Calu3 (cell line): ENCODE results near the gene ZNF597. TPM values are rescaled to one million over a fixed set of nuclear protein-coding genes. Genes with fewer than 3 reads are reported as not detected.

Experiments used
- BruUV-seq: library from RNA; stranded (reverse); fragments of 400-500 nt; replicated peaks from 2 replicates; lab custom pipeline; 2021; lab: Mats Ljungman, UMichigan
- CTCF ChIA-PET: fragments of 300-600 bp; sonication (Branson Sonifier 250); formaldehyde crosslinking; loops from one replicate; lab custom pipeline; 2022; ENCODE audit warnings: antibody characterized with exemption; lab: Charles Lee
- DNase-seq: peaks from one replicate; pipeline ENCODE4 v3.0.0; 2022
- H3K27ac Mint-ChIP-seq: one replicate; pipeline ENCODE4 v1.8.0; 2022; ENCODE audit warnings: mixed read lengths; ENCODE audit not compliant: unreplicated experiment
- H3K27me3 Mint-ChIP-seq: one replicate; pipeline ENCODE4 v1.8.0; 2022; ENCODE audit warnings: mixed read lengths; ENCODE audit not compliant: unreplicated experiment
- H3K36me3 Mint-ChIP-seq: one replicate; pipeline ENCODE4 v1.8.0; 2022; ENCODE audit warnings: mild to moderate bottlenecking, moderate library complexity, mixed read lengths; ENCODE audit not compliant: insufficient read depth, unreplicated experiment
- H3K4me1 Mint-ChIP-seq: one replicate; pipeline ENCODE4 v1.8.0; 2022; ENCODE audit warnings: mild to moderate bottlenecking, low read depth, mixed read lengths; ENCODE audit not compliant: unreplicated experiment
- H3K4me3 Mint-ChIP-seq: one replicate; pipeline ENCODE4 v1.8.0; 2022; ENCODE audit warnings: mild to moderate bottlenecking, low read depth, moderate library complexity, mixed read lengths; ENCODE audit not compliant: unreplicated experiment
- H3K9me3 Mint-ChIP-seq: one replicate; pipeline ENCODE4 v1.8.0; 2022; ENCODE audit warnings: low read depth, mixed read lengths; ENCODE audit not compliant: unreplicated experiment
- CTCF ChIP-seq: fragments of 200-600 bp; IDR thresholded peaks from one replicate; pipeline ENCODE4 v1.8.0; 2022; ENCODE audit warnings: antibody characterized with exemption; ENCODE audit not compliant: unreplicated experiment
- intact Hi-C: fragments of 100-400 bp; cut with micrococcal nuclease; formaldehyde crosslinking; loops from one replicate; pipeline ENCODE4 v1.10.0; 2022; ENCODE audit not compliant: unreplicated experiment
- total RNA-seq: library from RNA; stranded (reverse); gene quantifications from 2 replicates; pipeline ENCODE4 v1.2.3, GENCODE V29; 2022

ZNF597 gene
- total RNA-seq, 1 experiment from 2014 or later: 2.7 TPM

- no TSS peak for BruUV-seq
- H3K27ac Mint-ChIP-seq: no peak overlapping the region
- no peak for TF ChIP-seq CTCF
- no peak overlapping the region for H3K4me3 Mint-ChIP-seq
- H3K9me3 Mint-ChIP-seq: no peaks in the 10 kb centered on the region
- CTCF ChIA-PET: interaction anchor here (0.6 to 0.7 kb wide), 2 partner anchors 17 to 22 kb away, joined by 3 to 5 read pairs; no protein-coding TSS in a partner anchor
- no peak for DNase-seq
- no peaks in the 10 kb centered on the region for H3K4me1 Mint-ChIP-seq
- intact Hi-C loops: no loop called here
- peaks cover 37% of the 10 kb centered on the region for H3K36me3 Mint-ChIP-seq
- no peaks in the 10 kb centered on the region for H3K27me3 Mint-ChIP-seq
Measured at GRCh38 chr16:3488801-3489200, 45.5 kb upstream of the ZNF597 start.

- no TSS peak for BruUV-seq
- Mint-ChIP-seq H3K9me3 (no peaks in the 10 kb centered on the region), H3K36me3 (peaks cover 39% of the 10 kb centered on the region), H3K27ac (no peak overlapping the region), H3K27me3 (no peaks in the 10 kb centered on the region), H3K4me1 (no peaks in the 10 kb centered on the region), H3K4me3 (no peak overlapping the region)
- CTCF ChIA-PET: interaction anchor here (0.6 kb wide), 2 partner anchors 329 to 362 kb away, joined by 3 to 4 read pairs; no protein-coding TSS in a partner anchor
- DNase-seq: no peak
- no peak for TF ChIP-seq CTCF
- intact Hi-C loops: no loop called here
Measured at GRCh38 chr16:3487521-3488410, 44.5 kb upstream of the ZNF597 start.

GRCh38 chr16:3486506-3487215, 43.4 kb upstream of the ZNF597 start:
- no TSS peak for BruUV-seq
- Mint-ChIP-seq H3K36me3 (peaks cover 40% of the 10 kb centered on the region), H3K4me1 (no peaks in the 10 kb centered on the region), H3K27me3 (no peaks in the 10 kb centered on the region), H3K9me3 (no peaks in the 10 kb centered on the region), H3K27ac (no peak overlapping the region), H3K4me3 (no peak overlapping the region)
- CTCF ChIA-PET: no interaction called here
- DNase-seq: no peak
- intact Hi-C loops: no loop called here
- TF ChIP-seq CTCF: no peak

GRCh38 chr16:3485821-3486505, 42.7 kb upstream of the ZNF597 start:
- intact Hi-C loops: no loop called here
- peaks cover 46% of the 10 kb centered on the region for H3K36me3 Mint-ChIP-seq
- H3K27me3 Mint-ChIP-seq: no peaks in the 10 kb centered on the region
- H3K4me3 Mint-ChIP-seq: no peak overlapping the region
- no peaks in the 10 kb centered on the region for H3K4me1 Mint-ChIP-seq
- no peak overlapping the region for H3K27ac Mint-ChIP-seq
- no peak for DNase-seq
- BruUV-seq: no TSS peak
- H3K9me3 Mint-ChIP-seq: no peaks in the 10 kb centered on the region
- CTCF ChIA-PET: interaction anchor here (1.0 kb wide), 1 partner anchor 23 kb away, joined by 4 read pairs; no protein-coding TSS in a partner anchor
- no peak for TF ChIP-seq CTCF
